ENCODE measurements around the gene SLC8B1. TPM values are rescaled to one million over a fixed set of nuclear protein-coding genes. Genes with fewer than 3 reads are reported as not detected.

The SLC8B1 gene
- total RNA-seq: 38.4 and 41.9 TPM in 2 replicates

- intact Hi-C loops (cut with micrococcal nuclease): loop anchor here (1.0 to 10.0 kb wide), 9 partner anchors 23 to 631 kb away; partner anchors contain the start of genes DDX54, OAS1, OAS2 and PLBD2
These were observed at the start of gene SLC8B1 for GRCh38 chr12:113334786-113335539. Gene SLC8B1, minus strand, starts transcription at chr12:113335109. Its CDS starts 2,231 bp downstream, at chr12:113332878.

DNA sequence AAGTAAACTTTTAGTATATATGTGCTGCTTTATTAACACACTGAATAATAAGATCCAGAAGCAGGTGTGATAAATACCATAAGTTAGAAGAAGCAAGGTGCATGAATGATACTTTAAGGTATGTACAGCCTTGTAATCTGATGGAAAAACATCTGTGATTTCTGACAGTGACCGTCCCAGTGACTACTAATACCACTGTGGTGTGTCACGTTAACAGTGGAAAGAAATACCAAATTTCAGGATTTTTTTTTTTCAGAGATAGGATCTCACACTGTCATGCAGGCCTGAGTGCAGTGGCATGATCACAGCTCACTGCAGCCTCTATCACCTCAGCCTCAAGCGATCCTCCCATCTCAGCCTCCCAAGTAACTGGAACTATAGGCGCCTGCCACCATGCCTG lies 47.3 kb upstream of the SLC8B1 start:
- intact Hi-C loops (cut with micrococcal nuclease): no loop called here

DNA sequence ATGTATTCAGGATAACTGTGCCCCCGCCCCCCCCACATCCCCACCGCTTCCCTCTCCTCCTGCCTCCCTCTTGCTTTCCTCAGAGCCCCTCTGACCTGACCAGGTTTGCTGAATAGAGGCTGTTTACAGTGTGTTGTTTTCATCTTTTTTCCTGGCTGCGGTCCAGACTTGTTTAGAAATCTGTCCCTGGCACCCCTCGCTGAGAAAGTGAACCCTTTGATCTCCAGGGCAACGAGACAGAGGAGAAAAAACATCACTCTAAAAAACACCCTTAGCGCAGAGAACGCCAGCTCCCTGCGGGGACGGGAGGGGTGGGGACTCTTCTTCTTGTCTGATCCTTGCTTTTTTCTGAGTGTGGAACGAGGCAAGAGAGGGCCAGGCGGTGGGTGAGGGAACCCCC lies 46.3 kb upstream of the SLC8B1 start:
- intact Hi-C loops (cut with micrococcal nuclease): no loop called here

DNA sequence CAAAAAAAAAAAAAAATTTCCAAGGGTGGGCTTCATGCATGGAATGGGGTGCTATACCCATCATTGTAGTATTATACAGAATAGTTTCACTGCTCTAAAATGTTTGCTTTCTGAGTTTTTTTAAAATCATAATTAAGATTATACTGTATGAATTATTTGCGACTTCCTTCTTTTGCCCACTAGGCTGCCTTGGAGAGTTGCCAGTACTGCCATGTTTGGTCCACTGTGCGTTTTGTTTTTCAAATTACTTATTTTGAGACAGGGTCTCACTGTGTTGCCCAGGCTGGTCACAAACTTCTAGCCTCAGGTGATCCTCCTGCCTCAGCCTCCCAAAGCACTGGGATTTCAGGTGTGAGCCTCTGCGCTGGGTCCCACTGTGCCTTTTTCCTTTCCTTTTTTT lies 43.4 kb upstream of the SLC8B1 start:
- intact Hi-C loops (cut with micrococcal nuclease): no loop called here

GRCh38 chr12:113374823-113375428 lies 40.0 kb upstream of the SLC8B1 start:
- intact Hi-C loops (cut with micrococcal nuclease): no loop called here

- intact Hi-C loops (cut with micrococcal nuclease): no loop called here
These were observed 39.1 kb upstream of the SLC8B1 start for GRCh38 chr12:113373969-113374368.

GRCh38 chr12:113373440-113373839 lies 38.5 kb upstream of the SLC8B1 start:
- intact Hi-C loops (cut with micrococcal nuclease): no loop called here

GRCh38 chr12:113372371-113372770 lies 37.5 kb upstream of the SLC8B1 start:
- intact Hi-C loops (cut with micrococcal nuclease): no loop called here

DNA sequence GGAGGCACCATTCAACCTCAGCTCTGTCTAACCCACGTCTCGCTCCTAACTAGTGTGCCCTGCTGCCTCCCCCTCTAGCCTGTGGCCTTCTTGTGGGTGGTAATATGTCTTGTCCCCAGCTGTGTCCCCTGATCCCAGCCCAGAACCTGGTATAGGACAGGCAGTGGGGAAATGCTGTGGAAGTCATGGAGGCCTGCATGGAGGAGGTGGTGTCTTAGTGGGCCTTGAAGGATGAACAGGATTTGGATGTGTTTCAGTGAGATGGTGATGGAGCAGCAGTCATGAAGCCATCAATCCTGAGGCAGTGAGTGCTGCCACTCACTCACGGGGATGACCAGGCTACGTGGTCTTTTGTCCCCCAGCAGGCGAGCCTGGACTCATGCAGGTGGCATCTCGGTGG lies 36.9 kb upstream of the SLC8B1 start:
- intact Hi-C loops (cut with micrococcal nuclease): no loop called here

DNA sequence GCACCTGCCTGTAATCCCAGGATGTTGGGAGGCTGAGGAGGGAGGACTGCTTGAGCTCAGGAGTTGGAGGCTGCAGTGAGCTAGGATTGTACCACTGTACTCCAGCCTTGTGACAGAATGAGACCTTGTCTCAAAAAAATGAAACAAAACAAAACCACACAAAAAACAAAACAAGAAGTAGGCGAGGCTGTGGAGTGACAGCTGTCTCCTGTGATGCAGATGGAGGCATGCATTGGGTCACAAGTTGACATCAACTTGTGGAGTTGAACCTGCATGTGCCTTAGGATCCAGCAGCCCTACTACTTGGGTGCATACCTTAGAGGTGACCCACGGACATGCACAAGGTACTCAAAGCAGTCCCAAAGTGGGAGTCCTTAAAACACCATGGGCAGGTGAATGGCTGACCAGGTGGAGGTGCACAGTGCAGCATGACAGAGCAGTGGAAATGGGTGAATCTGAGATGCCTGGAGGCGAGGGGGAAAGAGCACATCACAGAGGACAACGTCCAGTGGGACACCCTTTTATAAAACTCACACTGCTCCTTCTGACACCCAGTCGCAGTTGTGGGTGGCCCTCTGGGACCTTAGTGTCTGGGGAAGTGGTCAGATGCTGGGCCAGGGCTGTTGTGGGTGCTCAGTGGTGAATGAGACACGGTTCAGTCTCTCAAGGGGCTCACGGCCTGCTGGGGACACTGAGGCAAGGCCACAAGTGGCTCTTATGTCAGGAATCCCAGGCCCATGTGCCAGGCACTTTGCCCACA lies 36.2 kb upstream of the SLC8B1 start:
- intact Hi-C loops (cut with micrococcal nuclease): no loop called here

DNA sequence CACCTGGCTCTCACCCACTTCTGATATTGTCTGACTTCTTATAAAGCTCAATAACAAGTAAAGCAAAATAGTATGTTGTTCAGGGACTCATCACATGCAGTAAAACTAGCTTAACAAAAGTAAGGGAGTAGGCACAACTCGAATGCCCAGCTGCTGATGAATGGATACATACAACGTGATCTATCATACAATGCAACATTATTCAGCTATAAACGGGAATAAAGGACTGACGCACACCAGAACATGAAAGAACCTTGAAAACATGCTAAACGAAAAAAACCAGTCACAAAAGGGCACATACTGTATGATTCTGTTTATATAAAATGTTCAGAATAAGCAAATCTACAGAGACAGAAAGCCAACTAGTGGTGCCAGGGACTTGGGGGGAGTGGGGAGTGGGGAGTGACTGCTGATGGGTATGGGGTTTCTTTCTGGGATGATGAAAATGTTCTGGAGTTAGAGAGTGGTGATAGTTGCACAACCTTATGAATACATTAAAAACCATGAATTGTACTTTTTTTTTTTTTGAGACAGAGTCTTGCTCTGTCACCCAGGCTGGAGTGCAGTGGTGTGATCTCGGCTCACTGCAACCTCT lies 34.6 kb upstream of the SLC8B1 start:
- intact Hi-C loops (cut with micrococcal nuclease): no loop called here

GRCh38 chr12:113368331-113368730 lies 33.4 kb upstream of the SLC8B1 start:
- intact Hi-C loops (cut with micrococcal nuclease): no loop called here

DNA sequence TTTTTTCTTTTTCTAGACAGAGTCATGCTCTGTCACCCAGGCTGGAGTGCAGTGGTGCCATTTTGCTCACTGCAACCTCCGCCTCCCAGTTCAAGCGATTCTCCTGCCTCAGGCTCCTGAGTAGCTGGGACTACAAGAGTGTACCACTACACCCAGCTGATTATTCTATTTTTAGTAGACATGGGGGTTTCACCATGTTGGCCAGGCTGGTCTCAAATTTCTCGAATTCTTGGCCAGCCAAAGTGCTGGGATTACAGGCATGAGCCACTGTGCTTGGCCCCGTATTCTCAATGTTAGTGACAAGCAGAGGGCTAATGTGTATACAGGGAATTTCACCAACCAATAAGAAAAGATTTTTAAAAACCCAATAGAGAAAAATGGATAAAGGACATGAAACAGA lies 31.9 kb upstream of the SLC8B1 start:
- intact Hi-C loops (cut with micrococcal nuclease): no loop called here

GRCh38 chr12:113365639-113366395 lies 30.9 kb upstream of the SLC8B1 start:
- intact Hi-C loops (cut with micrococcal nuclease): no loop called here

GRCh38 chr12:113364698-113365097 lies 29.8 kb upstream of the SLC8B1 start:
- intact Hi-C loops (cut with micrococcal nuclease): no loop called here

DNA sequence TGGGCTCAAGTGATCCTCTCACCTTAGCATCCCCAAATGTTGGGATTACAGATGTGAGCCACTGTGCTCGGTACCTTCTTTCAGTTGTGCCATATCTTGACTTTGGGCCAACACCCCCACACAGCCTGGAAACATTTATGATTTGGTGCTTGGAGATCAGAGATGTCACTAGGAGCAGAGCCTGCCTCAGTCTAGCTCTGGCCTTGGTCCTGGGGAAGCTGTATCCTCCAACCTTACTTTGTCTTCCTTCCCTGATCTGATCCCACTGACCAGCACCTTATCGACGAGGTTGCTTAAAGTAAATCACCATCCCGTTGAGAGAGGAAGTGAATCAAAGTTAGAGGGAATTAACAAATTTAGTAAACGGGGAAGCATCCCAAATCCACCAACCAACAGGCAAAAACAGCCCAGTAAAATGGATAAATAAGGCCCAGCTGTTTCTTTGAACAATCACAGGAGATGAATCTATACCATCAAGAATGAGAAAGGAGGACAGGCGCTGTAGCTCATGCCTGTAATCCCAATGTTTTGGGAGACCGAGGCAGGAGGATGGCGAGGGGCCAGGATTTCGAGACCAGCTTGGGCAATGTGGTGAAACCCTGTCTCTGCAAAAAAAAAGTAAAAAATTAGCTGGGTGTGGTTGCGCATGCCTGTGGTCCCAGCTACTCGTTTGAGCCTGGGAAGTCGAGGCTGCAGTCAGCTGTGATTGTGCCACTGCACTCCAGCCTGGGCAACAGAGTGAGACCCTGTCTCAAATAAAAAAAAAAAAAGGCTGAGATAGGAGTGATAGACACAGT lies 26.9 kb upstream of the SLC8B1 start:
- intact Hi-C loops (cut with micrococcal nuclease): no loop called here

DNA sequence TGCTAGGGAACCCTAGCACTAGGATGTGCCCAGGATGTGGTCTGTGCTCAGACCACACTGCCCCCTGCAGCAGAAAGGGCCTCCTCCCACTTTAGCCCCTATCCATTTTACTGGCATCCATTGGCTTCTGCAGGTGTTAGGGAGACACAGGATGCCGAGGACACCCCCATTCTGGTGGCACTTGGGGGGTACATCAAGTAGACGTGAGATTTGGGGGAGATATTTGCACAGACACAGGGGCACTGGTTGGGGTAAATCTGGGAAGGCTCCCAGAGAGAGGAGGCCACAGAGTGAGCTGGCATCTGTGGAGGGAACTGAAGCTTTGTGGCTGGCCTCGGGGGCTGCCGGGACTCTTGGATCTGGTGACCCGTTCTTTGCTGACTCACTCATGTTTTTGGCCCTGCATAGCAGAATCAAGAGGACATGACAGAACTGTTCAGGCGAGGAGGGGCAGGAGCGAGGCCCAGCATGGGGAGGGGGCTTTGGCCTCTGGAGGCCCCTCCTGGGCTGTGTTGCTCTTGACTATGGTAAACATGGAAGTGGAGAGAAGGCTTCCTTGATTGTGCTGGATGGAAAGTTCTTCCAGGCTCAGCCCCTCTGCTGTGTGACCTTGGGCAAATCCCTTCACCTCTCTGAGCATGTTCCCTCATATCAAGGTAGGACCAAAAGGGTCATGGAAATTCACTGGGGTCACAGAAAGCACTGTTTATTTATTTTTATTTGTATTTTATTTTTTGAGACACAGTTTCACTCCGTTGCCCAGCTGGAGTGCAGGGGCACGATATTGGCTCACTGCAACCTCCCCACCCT lies 25.2 kb upstream of the SLC8B1 start:
- intact Hi-C loops (cut with micrococcal nuclease): no loop called here

DNA sequence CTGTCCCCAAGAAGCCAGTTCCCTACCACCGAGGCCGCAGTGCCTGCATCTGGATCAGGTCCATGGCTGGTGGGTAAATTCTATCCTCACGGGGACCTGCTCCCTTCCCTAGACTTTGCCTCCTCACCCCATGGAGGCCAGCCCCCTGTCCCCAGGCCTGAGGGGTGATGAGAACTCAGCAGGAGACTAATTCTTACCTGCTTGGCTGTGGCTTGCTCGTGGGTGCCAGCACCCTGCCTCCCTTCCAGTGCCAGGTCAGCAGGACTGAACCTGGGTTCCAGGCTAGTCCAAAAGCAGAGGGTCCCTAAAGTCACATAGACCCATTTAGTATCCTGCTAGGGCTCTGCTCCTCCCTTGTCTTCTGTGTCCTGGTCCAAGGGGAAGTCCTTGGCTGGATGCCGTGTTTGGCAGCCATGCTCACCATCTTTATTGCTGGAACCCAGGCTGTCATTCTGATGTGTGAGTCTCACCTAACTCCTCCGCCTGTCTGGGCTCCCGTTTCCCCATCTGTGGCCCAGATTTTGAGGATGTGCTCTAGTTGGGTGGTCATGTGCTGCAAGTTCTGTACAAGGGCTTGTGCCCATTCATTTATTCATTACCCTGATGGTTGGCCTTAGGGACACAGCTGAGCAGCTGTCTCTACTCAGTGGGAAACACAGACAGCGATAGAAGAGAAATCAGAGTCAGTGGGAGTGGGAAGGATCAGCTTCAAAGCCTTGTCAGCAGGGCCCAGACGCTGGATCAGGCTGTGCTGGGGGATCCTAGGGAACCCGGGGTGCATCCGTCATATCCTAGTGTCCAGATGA lies 24.4 kb upstream of the SLC8B1 start:
- intact Hi-C loops (cut with micrococcal nuclease): no loop called here

Measured in T-helper 1 cell treated with Interleukin-12 subunit alpha and Interleukin-12 subunit beta and Interleukin-4 antibody, amounts not matched to agents 30 ng/mL and 1 ng/mL, for 36 hours (primary cell).